Breast epithelium (tissue), 4 donors: Measurements from ENCODE around the gene EPB41. TPM values are rescaled to one million over a fixed set of nuclear protein-coding genes. Genes with fewer than 3 reads are reported as not detected.
"Not testable (repeated sequence)": the region's sequence is repeated elsewhere in the genome, so short reads cannot be mapped to it uniquely, and the experiment has no call there.

Source experiments
- DNase-seq, 2 donors: peaks; one replicate each; pipeline ENCODE4 v3.0.0-alpha.2; 2019; ENCODE audit warnings: low spot score in 2 of 2
- H3K27ac ChIP-seq, 2 donors: fragments of 200-600 bp; sonication (generic) in 1 of 2; one replicate each; pipeline ENCODE4 v1.5.1; 2016 to 2019; ENCODE audit warnings: mild to moderate bottlenecking in 1 of 2
- H3K27me3 ChIP-seq, 2 donors: fragments of 200-600 bp; sonication (generic) in 1 of 2; one replicate each; pipeline versions ENCODE4 v1.5.1 to v1.6.0; 2017 to 2019; ENCODE audit warnings: control low read depth in 1 of 2, mild to moderate bottlenecking in 1 of 2
- H3K36me3 ChIP-seq: fragments of 200-600 bp; one replicate; pipeline ENCODE4 v1.5.1; 2019
- H3K4me1 ChIP-seq, 2 donors: fragments of 200-600 bp; sonication (generic); one replicate each; pipeline ENCODE4 v1.5.1; 2016 to 2019; ENCODE audit warnings: control low read depth in 1 of 2
- H3K4me3 ChIP-seq, 3 donors: fragments of 200-600 bp; sonication (generic); 1 replicate in 2 of 3; 2 replicates in 1 of 3; pipeline ENCODE4 v1.5.1; 2016 to 2019; ENCODE audit warnings: mild to moderate bottlenecking in 3 of 3, moderate library complexity in 2 of 3
- H3K9me3 ChIP-seq, 2 donors: fragments of 200-600 bp; sonication (generic) in 1 of 2; one replicate each; pipeline ENCODE4 v1.5.1; 2016 to 2019; ENCODE audit warnings: control low read depth in 1 of 2
- POLR2A ChIP-seq: fragments of 450-650 bp; IDR thresholded peaks from one replicate; pipeline ENCODE4 v1.6.1; 2016; ENCODE audit warnings: antibody characterized with exemption, mild to moderate bottlenecking, moderate library complexity
- POLR2AphosphoS5 ChIP-seq, 3 donors: sonication (generic); formaldehyde crosslinking; IDR thresholded peaks; one replicate each; pipeline ENCODE4 v1.6.1; 2017; ENCODE audit warnings: antibody characterized with exemption in 3 of 3
- intact Hi-C: fragments of 100-400 bp; cut with DNase I; formaldehyde crosslinking; loops from one replicate; pipeline ENCODE4 v1.15.1; 2023; ENCODE audit warnings: low total_unique reads
- total RNA-seq, 3 donors: library from RNA; depleted of rRNA; stranded (reverse); fragments of >200 nt; gene quantifications; one replicate each; pipeline ENCODE4 v1.1.0, GENCODE V29; 2016
- TF ChIP-seq, protein P1 (sequence below), 3 donors: fragments of 450-650 bp; IDR thresholded peaks; one replicate each; pipeline ENCODE4 v1.5.1; 2016 to 2017; ENCODE audit warnings: antibody characterized with exemption in 3 of 3, mild to moderate bottlenecking in 3 of 3, moderate library complexity in 3 of 3

Gene EPB41
- total RNA-seq, 3 donors from 2014 or later, result 36.2 to 67.2 (median 51.8) TPM

DNA sequence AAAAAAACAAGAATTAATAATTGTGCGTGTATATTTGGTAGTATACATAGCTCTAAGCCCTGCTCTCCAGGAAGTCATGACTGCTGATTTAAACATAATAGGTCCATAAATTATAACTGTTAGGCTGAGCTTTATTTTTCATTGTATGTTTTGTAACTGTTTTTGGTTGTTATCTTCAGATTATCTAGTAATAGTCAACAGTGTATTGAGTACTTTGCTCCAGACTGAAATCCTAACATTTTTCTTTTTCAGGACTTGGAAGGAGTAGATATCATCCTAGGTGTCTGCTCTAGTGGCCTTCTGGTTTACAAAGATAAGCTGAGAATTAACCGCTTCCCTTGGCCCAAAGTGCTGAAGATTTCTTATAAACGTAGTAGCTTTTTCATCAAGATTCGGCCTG lies 118.5 kb downstream of the EPB41 start:
- Histone ChIP-seq H3K9me3 (no peaks in the 10 kb centered on the region), H3K36me3 (no peaks in the 10 kb centered on the region), H3K27ac (no peak overlapping the region), H3K4me1 (no peaks in the 10 kb centered on the region), H3K27me3 (no peaks in the 10 kb centered on the region), H3K4me3 (no peak overlapping the region)
- no peak for DNase-seq
- TF ChIP-seq POLR2A (no peak), POLR2AphosphoS5 (IDR thresholded peaks at IDR 0.05) (no peak)
- TF ChIP-seq, protein P1, sequence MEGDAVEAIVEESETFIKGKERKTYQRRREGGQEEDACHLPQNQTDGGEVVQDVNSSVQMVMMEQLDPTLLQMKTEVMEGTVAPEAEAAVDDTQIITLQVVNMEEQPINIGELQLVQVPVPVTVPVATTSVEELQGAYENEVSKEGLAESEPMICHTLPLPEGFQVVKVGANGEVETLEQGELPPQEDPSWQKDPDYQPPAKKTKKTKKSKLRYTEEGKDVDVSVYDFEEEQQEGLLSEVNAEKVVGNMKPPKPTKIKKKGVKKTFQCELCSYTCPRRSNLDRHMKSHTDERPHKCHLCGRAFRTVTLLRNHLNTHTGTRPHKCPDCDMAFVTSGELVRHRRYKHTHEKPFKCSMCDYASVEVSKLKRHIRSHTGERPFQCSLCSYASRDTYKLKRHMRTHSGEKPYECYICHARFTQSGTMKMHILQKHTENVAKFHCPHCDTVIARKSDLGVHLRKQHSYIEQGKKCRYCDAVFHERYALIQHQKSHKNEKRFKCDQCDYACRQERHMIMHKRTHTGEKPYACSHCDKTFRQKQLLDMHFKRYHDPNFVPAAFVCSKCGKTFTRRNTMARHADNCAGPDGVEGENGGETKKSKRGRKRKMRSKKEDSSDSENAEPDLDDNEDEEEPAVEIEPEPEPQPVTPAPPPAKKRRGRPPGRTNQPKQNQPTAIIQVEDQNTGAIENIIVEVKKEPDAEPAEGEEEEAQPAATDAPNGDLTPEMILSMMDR (IDR thresholded peaks at IDR 0.05), result no peak
- intact Hi-C loops, result loop anchor here (10.0 kb wide), 1 partner anchor 148 kb away; no protein-coding TSS in a partner anchor

DNA sequence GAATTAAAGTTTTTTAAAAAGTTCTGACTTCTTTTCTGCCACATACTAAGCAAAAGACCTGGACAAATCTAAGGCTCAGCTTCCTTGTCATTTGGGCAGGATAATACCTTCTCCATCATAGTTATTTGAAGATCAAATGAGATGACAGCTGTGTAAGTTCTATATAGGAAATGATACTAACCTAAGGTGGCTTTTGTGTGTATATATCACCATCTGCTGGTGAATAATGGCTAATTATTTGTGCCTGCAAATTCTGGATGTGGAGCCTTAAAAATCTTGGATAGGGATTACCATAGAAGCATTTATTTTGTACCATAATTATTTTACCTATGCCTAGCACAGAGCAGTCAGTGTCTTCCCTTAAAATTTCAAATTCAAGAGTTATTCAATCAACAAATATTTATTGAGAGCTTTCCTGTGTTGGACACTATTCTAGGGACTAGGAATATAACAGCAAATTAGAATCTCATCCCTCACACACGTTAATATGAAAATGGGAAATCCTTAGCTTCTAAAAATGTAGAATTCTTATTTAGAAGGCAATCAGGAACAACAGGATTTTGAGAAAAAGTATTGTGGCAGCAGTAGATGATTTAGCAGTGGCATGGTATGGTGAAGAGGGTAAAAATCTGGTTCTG lies 119.6 kb downstream of the EPB41 start:
- no peak overlapping the region for H3K27ac ChIP-seq
- H3K4me3 ChIP-seq, result no peak overlapping the region
- H3K27me3 ChIP-seq, result no peaks in the 10 kb centered on the region
- intact Hi-C loops, result loop anchor here (10.0 kb wide), 1 partner anchor 149 kb away; no protein-coding TSS in a partner anchor
- H3K36me3 ChIP-seq, result no peaks in the 10 kb centered on the region
- no peaks in the 10 kb centered on the region for H3K9me3 ChIP-seq
- no peak for TF ChIP-seq POLR2A
- TF ChIP-seq, protein P1 (IDR thresholded peaks at IDR 0.05), result peak; percentile 8 to 75 (median 63)
- DNase-seq, result no peak
- no peaks in the 10 kb centered on the region for H3K4me1 ChIP-seq

DNA sequence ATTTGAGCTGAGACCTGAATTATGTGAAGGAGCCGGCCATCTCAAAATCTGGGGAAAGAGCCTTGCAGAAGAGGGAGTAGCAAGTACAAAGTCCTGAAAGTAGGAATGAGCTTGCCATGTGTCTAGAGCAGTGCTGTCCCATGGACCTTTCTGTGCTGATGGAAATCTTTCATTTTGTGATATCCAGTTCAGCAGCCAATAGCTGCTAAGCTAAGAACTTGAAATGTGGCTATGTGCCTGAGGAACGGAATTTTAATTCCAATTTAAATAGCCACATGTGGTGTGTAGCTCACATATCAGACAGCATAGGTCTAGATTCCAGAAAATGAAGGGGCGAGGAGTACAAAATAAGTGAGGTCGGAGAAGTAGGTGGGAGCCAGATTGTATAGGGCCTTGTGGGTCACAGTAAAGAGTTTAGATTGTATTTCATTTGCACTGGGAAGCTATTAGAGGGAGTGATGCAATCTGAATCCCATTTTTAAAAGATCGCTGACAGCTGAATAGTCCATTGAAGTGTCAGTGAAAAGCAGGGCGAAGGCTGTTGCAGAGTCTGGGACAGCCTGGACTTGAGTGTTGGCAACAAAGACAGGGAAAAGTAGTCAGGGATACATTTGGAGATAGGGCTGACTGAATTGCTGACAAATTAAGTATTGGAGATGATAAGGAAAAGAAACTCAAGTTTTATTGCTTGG lies 129.1 kb downstream of the EPB41 start:
- Histone ChIP-seq H3K4me1 (no peaks in the 10 kb centered on the region), H3K4me3 (no peak overlapping the region), H3K27me3 (no peaks in the 10 kb centered on the region), H3K27ac (no peak overlapping the region), H3K9me3 (no peaks in the 10 kb centered on the region), H3K36me3 (no peaks in the 10 kb centered on the region)
- intact Hi-C loops, result no loop called here
- no peak for DNase-seq
- TF ChIP-seq POLR2A, result no peak
- TF ChIP-seq, protein P1 (IDR thresholded peaks at IDR 0.05), result no peak
- TF ChIP-seq POLR2AphosphoS5 (IDR thresholded peaks at IDR 0.05), result no peak

DNA sequence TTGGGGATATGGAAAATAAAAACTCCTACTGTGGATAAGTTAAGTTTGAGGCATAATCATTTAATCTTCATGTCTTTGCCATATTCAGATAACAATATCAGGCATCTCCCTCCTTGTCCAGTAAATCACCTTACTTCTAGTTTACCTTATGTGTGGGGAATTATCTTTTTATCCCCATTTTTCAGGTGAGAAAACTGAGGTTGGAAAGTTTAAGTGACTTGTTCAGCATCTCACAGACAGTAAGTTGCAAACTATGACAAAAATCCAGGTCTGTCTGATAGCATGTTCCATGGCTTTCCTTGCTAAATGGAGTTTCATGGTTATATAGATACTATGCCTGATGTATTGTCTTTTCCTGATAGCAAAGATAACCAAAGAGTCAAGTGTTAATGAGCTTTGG lies 129.6 kb downstream of the EPB41 start:
- intact Hi-C loops, result no loop called here

DNA sequence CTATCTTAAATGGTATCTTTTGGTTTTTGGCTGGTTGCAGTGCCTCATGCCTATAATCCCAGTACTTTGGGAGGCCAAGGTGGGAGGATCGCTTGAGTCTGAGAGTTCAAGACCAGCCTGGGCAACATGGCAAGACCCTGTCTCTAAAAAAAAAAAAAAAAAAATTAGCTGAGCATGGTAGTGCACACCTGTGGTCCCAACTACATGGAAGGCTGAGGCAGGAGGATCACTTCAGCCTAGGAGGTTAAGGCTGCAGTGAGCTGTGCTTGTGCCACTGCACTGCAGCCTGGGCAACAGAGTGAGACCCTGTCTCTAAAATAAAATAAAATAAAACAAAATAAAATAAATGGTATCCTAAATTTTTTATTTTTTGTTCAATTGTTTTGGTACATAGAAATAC lies 131.3 kb downstream of the EPB41 start:
- H3K27me3 ChIP-seq, DNase-seq, H3K9me3 ChIP-seq, H3K4me3 ChIP-seq, H3K36me3 ChIP-seq, H3K4me1 ChIP-seq, H3K27ac ChIP-seq, intact Hi-C loops: not testable (repeated sequence)

More for the DNA sequence above, 129.6 kb downstream of the EPB41 start:
- no peaks in the 10 kb centered on the region for H3K4me1 ChIP-seq
- no peak for DNase-seq
- TF ChIP-seq POLR2A, result no peak
- TF ChIP-seq, protein P1 (IDR thresholded peaks at IDR 0.05), result no peak
- TF ChIP-seq POLR2AphosphoS5 (IDR thresholded peaks at IDR 0.05), result no peak
- no peaks in the 10 kb centered on the region for H3K27me3 ChIP-seq
- H3K36me3 ChIP-seq, result no peaks in the 10 kb centered on the region
- no peaks in the 10 kb centered on the region for H3K9me3 ChIP-seq
- no peak overlapping the region for H3K27ac ChIP-seq
- no peak overlapping the region for H3K4me3 ChIP-seq
